PFSK-1 (cell line): ENCODE data around the gene TNRC6A.

Source experiments
- FOXP2 ChIP-seq: optimal IDR thresholded peaks from 2 replicates; pipeline ENCODE3; 2011; ENCODE audit warnings: borderline replicate concordance, control low read depth, inconsistent platforms; ENCODE audit not compliant: insufficient read depth; ENCODE audit errors: extremely low read length, extremely low read depth
- POLR2AphosphoS5 ChIP-seq: IDR thresholded peaks from 2 replicates; pipeline ENCODE4 v1.6.1; 2012; ENCODE audit warnings: low read depth, mild to moderate bottlenecking, control low read depth, low read length, moderate library complexity
- REST ChIP-seq, 2 experiments: IDR thresholded peaks; 2 replicates each; pipeline versions ENCODE4 v1.6.1 to v1.8.0; 2011 to 2012; ENCODE audit warnings: low read depth in 2 of 2, low read length in 2 of 2, control low read depth in 1 of 2, inconsistent platforms in 1 of 2, mild to moderate bottlenecking in 1 of 2, moderate library complexity in 1 of 2; ENCODE audit not compliant: insufficient read depth in 1 of 2
- SIN3A ChIP-seq: IDR thresholded peaks from 2 replicates; pipeline ENCODE4 v1.6.1; 2012; ENCODE audit warnings: mild to moderate bottlenecking, low read length, moderate library complexity, borderline replicate concordance; ENCODE audit not compliant: insufficient read depth
- TAF1 ChIP-seq: IDR thresholded peaks from 2 replicates; pipeline ENCODE4 v1.6.1; 2012; ENCODE audit warnings: low read length, control low read depth, borderline replicate concordance; ENCODE audit not compliant: insufficient read depth

TNRC6A gene

GRCh38 chr16:24869033-24869432, 139.6 kb downstream of the TNRC6A start:
- no peak for TF ChIP-seq TAF1
- no peak for TF ChIP-seq SIN3A
- TF ChIP-seq FOXP2: no peak
- TF ChIP-seq REST (IDR thresholded peaks at IDR 0.05; ENCODE audit: insufficient read depth in 1 of 2, low read depth in 2 of 2, low read length in 2 of 2): no peak
- TF ChIP-seq POLR2AphosphoS5: no peak

GRCh38 chr16:24871891-24872290, 142.4 kb downstream of the TNRC6A start:
- no peak for TF ChIP-seq FOXP2

- no peak for TF ChIP-seq POLR2AphosphoS5
- no peak for TF ChIP-seq REST (IDR thresholded peaks at IDR 0.05; ENCODE audit: insufficient read depth in 1 of 2, low read depth in 2 of 2, low read length in 2 of 2)
- no peak for TF ChIP-seq SIN3A
- TF ChIP-seq FOXP2: no peak
- no peak for TF ChIP-seq TAF1
Measured at GRCh38 chr16:24873028-24873427, 143.6 kb downstream of the TNRC6A start.

- TF ChIP-seq TAF1 (no peak), FOXP2 (no peak), REST (IDR thresholded peaks at IDR 0.05; ENCODE audit: insufficient read depth in 1 of 2, low read depth in 2 of 2, low read length in 2 of 2) (no peak), SIN3A (no peak)
Measured at GRCh38 chr16:24875466-24875865, 146.0 kb downstream of the TNRC6A start.
